Thoracic aorta (tissue), 2 donors: Measurements from ENCODE around the gene CCDC6. TPM values are rescaled to one million over a fixed set of nuclear protein-coding genes. Genes with fewer than 3 reads are reported as not detected.

ENCODE experiments used
- ATAC-seq: fragments of 150-250 bp; one replicate; pipeline ENCODE4 v1.8.0; 2017; ENCODE audit warnings: low read depth; ENCODE audit not compliant: insufficient number of reproducible peaks, low FRiP score
- DNase-seq: peaks from one replicate; pipeline ENCODE4 v3.0.0-alpha.2; 2020; ENCODE audit warnings: low spot score
- H3K27ac ChIP-seq, 2 donors: fragments of 200-600 bp; sonication (generic); 1 replicate in 1 of 2; 2 replicates in 1 of 2; pipeline ENCODE4 v1.5.1; 2016; ENCODE audit warnings: mild to moderate bottlenecking in 2 of 2, moderate library complexity in 2 of 2
- H3K27me3 ChIP-seq: fragments of 200-600 bp; sonication (generic); replicated peaks from 2 replicates; pipeline ENCODE4 v1.6.0; 2016; ENCODE audit warnings: mild to moderate bottlenecking; ENCODE audit not compliant: insufficient read depth
- H3K36me3 ChIP-seq: fragments of 200-600 bp; sonication (generic); one replicate; pipeline ENCODE4 v1.5.1; 2016
- H3K4me1 ChIP-seq, 2 donors: fragments of 200-600 bp; sonication (generic); 1 replicate in 1 of 2; 2 replicates in 1 of 2; pipeline versions ENCODE4 v1.5.1 to v1.6.0; 2016; ENCODE audit warnings: low read depth in 2 of 2, mild to moderate bottlenecking in 1 of 2; ENCODE audit not compliant: control insufficient read depth in 1 of 2
- H3K4me3 ChIP-seq: fragments of 200-600 bp; sonication (generic); 2 replicates; pipeline ENCODE4 v1.5.1; 2016; ENCODE audit warnings: mild to moderate bottlenecking
- H3K9me3 ChIP-seq: fragments of 200-600 bp; sonication (generic); 2 replicates; pipeline ENCODE4 v1.5.1; 2016
- CTCF ChIP-seq: fragments of 200-600 bp; sonication (generic); IDR thresholded peaks from one replicate; pipeline ENCODE4 v1.5.1; 2019; ENCODE audit warnings: antibody characterized with exemption
- total RNA-seq, 2 donors: library from RNA; depleted of rRNA; stranded (reverse); fragments of >200 nt; gene quantifications; one replicate each; pipeline versions ENCODE4 v1.1.0 to v1.2.3, GENCODE V29; 2016

Gene CCDC6
- total RNA-seq, 2 donors from 2014 or later: 69.3 to 70.9 TPM

- DNase-seq (no peak), ATAC-seq (no peak)
- no peak for TF ChIP-seq CTCF
- H3K36me3 ChIP-seq: peaks cover 6% of the 10 kb centered on the region
- no peak overlapping the region for H3K4me3 ChIP-seq
- H3K27ac ChIP-seq: no peak overlapping the region
- H3K27me3 ChIP-seq: no peaks in the 10 kb centered on the region
- no peaks in the 10 kb centered on the region for H3K9me3 ChIP-seq
- peaks cover 21 to 67% of the 10 kb centered on the region in 2 donors for H3K4me1 ChIP-seq
Measured at GRCh38 chr10:59832506-59832905, 73.8 kb downstream of the CCDC6 start.

GRCh38 chr10:59831658-59832503, 74.5 kb downstream of the CCDC6 start:
- Histone ChIP-seq H3K4me1 (peaks cover 21 to 68% of the 10 kb centered on the region in 2 donors), H3K27ac (no peak overlapping the region), H3K9me3 (no peaks in the 10 kb centered on the region), H3K4me3 (no peak overlapping the region), H3K27me3 (no peaks in the 10 kb centered on the region), H3K36me3 (peaks cover 6% of the 10 kb centered on the region)
- no peak for DNase-seq
- no peak for ATAC-seq
- no peak for TF ChIP-seq CTCF

- TF ChIP-seq CTCF: peak; percentile 72
- Histone ChIP-seq H3K4me3 (no peak overlapping the region), H3K36me3 (peaks cover 6% of the 10 kb centered on the region), H3K9me3 (no peaks in the 10 kb centered on the region), H3K27me3 (no peaks in the 10 kb centered on the region), H3K4me1 (peaks cover 25 to 74% of the 10 kb centered on the region in 2 donors), H3K27ac (no peak overlapping the region)
- DNase-seq (no peak), ATAC-seq (no peak)
Measured at GRCh38 chr10:59830601-59831259, 75.6 kb downstream of the CCDC6 start.

GRCh38 chr10:59829601-59830000, 76.8 kb downstream of the CCDC6 start:
- peaks cover 6% of the 10 kb centered on the region for H3K36me3 ChIP-seq
- ATAC-seq (no peak), DNase-seq (no peak)
- H3K27me3 ChIP-seq: no peaks in the 10 kb centered on the region
- H3K9me3 ChIP-seq: no peaks in the 10 kb centered on the region
- TF ChIP-seq CTCF: no peak
- H3K4me1 ChIP-seq: peaks cover 13 to 63% of the 10 kb centered on the region in 2 donors
- no peak overlapping the region for H3K4me3 ChIP-seq
- no peak overlapping the region for H3K27ac ChIP-seq

GRCh38 chr10:59829024-59829423, 77.3 kb downstream of the CCDC6 start:
- Histone ChIP-seq H3K9me3 (no peaks in the 10 kb centered on the region), H3K27me3 (no peaks in the 10 kb centered on the region), H3K4me1 (peaks cover 9 to 62% of the 10 kb centered on the region in 2 donors), H3K27ac (no peak overlapping the region), H3K4me3 (no peak overlapping the region), H3K36me3 (peaks cover 6% of the 10 kb centered on the region)
- no peak for DNase-seq
- TF ChIP-seq CTCF: no peak
- ATAC-seq: no peak
